HG03066 (cell line): ENCODE data around the gene GNAQ.

Experiments used
- ATAC-seq: cut with Tn5 transposase; IDR thresholded peaks from one replicate; pipeline ENCODE4 v1.9.1; 2021; ENCODE audit warnings: low read depth; ENCODE audit not compliant: unreplicated experiment

The GNAQ gene

DNA sequence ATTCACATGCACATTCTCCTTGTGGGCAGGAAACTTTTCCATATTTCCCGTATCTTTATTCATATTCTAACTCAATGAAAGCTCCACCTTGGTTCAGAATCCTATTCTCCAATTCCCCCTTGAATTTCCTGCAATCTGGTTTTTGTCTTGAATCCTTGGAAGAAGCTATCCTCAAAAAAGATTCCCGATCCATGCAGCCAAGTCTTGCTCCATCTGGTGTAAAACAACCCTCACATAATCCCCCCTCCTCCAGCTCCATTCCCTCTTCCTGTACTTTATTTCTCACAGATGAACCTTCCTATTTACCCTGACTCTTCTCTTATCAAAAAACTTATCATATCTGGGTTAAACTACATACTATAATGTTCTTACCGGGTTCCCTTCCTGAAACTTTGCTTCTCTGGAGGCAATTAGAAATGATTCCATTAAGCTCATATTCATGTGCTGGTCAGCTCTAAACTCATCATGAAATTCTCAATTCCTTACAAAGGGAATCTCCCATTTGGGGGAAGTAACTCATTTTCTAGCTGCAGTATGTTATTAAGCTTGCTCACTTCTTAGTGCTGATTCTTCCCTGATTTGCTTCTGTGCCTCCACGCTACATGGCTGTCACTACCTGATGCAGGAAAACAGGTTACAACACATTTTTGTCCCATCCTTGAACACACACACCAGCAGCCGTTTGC, 81.7 kb downstream of the GNAQ start:
- ATAC-seq = no peak

DNA sequence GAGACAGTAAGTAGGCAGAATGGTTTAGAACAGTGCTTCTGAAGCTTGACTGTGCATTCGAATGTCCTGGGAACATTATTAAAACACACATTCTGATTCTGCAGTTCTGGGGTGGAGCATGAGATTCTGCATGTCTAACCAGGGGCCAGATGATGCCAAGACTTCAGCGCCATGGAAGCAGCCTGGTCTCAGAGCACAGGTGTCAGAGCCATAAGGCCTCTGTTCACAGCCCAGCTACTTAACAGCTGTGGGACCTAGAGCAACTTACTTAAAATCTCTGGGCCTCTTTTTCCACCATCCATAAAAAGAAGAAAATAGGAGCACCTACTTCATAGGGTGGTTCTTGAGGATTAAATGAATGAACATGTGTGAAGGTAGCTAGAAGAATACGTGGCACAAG, 84.0 kb downstream of the GNAQ start:
- no peak for ATAC-seq

DNA sequence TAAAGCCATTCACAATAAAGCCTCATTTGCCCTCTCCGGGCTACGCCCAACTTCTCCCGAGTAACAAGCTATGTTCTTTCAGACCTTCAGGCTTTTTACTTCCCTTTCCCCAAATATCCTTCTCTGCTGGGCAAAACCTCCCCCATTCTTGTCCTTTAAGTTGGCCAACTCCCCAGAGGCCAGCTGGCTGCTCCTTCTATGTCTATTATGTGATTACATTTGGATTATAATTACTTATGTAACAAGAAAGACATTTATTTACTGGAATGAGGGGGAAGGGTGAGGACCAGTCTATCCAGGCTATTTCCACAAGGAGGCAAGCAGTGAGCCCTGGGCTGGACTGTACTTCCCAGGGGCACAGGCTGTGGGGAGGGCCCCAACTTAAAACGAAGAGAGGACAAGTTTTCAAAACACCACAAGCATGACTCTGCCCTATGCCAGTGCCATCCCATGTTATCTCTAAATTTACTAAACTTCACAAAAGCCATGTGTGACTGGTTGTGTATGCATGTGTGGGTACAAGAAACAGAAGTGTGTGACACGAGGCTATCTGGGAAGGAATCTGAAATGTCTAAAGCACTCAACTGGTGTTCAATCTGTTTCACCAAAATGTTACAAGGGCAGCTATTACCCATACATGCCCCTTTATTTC, 84.5 kb downstream of the GNAQ start:
- no peak for ATAC-seq

DNA sequence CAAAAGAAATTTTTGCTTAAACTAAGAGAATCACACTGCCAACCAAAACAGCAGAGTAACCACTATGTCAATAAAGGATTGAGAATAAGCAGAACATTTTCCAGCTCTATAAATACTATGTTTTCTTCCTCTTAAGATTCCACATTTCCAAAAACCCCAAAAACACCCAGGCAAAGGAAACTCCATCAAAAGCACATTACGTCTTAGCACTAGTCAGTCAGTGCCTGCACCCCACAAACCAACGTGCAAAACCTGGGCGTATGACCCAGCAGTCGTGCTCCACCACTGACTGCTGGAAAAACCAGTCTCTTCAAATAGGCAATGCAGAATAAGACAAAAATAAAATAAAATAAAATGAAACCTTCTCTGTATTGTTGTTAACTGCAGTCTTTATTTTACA, 85.3 kb downstream of the GNAQ start:
- ATAC-seq = no peak

DNA sequence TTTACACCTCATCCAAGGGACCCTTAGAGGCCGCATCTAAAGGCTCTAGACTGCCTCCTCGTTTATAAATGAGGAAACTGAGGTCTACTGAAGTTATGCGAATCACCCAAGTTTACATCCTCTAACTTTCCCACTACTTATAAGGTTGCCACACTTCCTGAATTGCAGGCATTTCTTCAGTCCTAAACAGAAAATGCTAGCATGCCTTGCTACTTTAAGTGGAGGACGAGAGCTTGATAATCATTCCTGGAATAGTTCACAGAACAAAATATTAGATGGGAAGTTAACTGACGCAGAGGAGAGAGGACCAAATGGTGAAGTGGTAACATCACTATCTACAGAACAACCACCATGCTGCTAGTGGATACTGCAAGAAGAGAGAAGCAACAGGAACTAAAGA, 85.8 kb downstream of the GNAQ start:
- ATAC-seq = no peak

DNA sequence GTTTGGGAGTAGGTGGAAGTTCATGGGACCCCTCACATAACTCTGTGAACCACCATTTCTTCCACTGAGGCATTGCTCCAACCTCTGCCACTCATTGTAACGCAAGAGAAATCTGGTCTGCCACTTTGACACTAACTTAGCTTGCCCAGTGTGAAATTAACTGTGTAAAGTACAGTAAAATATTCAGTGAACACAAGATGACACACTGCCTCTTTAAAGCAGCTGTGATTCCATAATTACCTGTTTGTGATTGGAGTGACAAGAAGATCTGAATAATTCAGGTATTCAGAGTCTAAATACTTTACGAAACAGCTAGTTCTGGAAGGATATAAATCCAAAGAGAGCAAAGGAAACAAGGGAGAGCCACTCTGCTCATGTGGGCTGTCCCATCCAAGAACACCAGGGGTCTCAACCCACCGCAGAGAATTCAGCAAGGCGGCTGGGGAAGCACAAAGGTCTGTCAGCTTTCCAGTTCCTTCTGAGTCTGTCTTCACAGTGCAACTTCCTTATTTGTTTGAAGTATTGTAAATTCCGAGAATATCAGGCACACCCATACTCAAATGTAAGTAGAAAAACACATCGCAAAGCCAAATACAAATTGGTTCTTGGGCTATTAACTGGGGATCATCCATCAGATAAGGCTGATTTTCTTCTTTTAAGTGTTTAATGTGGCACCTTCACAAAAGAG, 86.9 kb downstream of the GNAQ start:
- ATAC-seq = no peak

DNA sequence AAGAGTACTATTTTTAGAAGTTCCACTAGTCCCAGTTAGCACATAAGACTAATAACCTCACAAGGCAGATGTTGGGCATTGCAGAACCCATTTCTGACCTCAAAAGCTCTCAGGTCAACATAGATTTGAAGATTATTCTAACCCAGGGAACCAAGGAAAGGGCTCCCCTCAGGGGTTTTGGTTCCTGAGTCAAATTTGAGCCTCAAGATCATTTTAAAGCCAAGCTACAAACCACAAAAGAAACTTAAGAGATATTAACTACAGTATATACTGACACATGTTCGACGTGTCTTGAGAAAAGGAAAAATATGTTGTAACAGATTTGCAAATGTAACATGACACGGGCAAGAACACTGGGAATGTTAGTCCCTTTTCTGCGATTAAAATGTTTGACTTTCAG, 88.6 kb downstream of the GNAQ start:
- no peak for ATAC-seq

DNA sequence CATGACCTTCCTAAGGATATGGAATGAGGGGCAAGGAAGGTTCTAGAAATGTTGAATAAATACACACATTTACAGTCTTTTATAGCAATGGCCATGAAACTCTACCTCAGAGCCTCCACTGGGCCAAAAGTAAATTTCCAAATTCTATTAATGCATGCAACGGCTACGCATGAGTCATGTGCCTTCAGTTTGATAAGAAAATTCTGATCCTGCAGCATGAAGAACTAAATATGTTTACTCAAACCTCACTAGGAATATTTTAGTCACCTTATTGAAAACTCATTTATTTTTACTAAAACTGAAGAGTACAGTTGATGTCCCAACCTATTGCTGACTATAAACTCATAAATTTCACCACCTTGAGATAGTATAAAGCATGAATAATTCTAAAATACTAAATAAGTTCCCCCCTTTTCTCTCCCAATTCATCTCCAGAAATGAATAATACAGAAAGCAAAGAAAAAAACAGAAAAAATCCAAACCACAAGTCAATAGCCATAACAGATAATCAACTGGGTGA, 92.4 kb downstream of the GNAQ start:
- no peak for ATAC-seq

DNA sequence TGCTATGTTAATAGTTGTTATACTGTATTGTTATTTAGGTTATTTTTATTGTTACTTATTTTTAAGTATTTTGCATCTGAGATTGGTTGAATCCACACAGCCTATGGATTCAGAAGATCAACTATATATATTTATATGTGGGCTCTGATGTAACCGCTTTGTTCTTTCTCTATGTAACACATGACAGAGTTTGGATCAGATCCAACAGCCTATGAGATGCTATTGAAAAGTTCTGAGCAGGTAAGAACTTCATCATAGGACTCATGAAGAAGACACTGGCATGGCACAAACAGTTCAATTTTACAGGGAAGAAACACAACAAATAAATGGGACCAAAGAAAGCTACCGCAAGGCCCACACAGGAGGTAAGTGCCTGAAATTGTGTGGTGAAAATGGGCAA, 93.4 kb downstream of the GNAQ start:
- no peak for ATAC-seq

DNA sequence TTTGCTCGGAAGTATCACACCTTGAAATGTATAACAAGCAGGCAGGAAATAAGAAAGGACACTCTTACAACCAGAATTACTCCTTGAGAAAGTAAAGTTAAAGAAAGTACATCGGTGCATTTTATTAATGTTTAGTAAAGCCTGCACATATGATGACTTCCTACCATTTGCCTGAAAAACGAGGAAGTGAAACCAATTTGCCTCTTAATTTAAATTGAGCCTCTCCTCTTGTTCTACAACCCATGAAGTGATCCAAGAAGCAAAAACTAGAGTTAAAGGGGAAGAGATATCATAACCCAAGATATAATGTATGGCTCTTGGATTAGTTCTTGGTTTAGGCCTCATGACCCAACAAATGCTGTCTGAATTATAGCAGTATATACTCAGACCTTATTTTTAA, 95.6 kb downstream of the GNAQ start:
- no peak for ATAC-seq

DNA sequence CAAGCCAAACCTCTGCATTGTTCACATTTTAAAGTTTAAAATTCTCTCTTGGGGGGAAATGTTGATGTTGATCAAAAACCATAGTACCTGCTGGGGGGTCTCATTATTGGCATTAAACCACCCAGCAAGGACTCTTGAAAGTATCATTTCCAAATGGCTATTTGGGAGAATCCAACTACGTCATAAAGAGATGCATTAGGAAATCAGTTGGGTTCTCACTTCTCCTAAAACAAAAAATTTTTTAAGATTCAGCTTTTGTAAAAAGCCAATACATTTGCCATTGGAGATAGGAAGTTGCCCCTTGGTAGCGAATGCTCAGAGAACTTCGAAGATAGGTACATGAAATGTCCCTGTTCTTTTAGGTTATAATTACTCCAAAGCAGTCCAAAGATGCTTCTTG, 96.4 kb downstream of the GNAQ start:
- no peak for ATAC-seq

DNA sequence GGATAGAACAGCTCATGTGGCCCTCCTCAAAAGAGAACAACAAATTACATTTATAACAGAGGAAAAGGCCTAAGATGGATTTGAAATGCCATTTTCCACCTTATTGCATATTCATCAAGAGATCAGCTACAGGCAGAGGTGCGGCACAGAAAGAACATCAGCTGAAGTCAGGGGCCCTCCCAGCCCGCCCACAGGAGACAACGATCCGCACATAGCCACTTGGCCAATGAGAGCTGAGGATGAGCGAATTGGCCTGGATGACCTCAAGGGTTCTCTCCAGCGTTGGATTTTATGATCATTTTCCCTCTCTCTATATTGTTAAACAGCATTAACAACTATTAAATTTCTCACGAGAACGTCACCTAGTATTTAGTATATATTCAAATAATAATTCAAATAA, 97.6 kb downstream of the GNAQ start:
- no peak for ATAC-seq

DNA sequence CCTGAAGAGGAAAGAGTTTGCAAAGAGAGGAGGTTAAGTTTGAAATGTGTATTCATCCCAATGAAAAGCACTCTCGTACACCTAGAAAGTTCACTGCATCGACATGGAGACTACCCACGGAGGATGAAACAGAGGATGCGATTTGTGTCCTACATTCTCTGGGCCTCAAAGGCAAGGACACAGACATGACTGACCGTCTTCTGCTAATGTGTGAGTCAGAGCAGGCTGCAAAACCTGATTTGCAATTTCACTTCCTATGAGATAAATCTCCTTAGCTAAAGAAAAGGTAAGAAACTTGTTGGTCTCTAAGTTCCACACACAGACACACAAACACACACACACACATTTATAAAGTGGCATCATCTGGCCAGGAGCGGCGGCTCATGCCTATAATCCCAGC, 98.6 kb downstream of the GNAQ start:
- ATAC-seq = no peak

DNA sequence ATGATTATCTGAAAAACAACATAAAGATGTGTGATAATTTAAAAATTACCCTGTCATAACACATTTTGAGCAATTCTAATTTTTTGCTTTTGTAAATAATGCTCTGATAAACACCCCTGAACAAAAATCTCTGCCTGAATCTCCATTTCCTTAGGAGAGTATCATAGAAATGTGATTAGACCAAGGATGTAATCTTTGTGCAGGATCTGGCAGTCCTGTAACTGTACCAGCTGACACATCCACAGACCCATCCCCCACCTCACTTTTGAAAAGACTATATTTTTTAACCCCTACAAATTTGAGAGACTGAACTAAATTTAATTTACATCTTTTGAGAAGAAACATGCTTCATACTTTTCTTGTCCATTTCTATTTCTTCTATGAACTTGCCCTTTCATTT, 101.7 kb downstream of the GNAQ start:
- no peak for ATAC-seq

DNA sequence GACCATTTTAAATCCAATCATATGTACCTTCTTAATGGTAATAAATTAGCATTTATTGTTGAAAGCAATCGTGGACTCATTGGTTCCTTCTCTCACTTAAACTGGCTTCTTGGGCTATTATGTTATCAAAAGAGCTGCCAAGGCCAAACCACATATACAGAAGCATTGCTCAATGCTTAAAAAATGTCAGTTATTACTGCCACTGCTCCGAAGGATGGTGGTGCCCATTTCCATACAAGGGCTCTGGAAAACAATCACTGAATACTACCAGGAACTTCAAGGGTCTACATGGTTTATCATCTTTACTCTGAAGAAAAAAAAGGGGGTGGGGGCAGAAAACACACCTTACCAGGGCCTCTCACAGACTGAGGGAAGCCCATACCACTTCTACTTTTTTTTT, 104.3 kb downstream of the GNAQ start:
- ATAC-seq = no peak

DNA sequence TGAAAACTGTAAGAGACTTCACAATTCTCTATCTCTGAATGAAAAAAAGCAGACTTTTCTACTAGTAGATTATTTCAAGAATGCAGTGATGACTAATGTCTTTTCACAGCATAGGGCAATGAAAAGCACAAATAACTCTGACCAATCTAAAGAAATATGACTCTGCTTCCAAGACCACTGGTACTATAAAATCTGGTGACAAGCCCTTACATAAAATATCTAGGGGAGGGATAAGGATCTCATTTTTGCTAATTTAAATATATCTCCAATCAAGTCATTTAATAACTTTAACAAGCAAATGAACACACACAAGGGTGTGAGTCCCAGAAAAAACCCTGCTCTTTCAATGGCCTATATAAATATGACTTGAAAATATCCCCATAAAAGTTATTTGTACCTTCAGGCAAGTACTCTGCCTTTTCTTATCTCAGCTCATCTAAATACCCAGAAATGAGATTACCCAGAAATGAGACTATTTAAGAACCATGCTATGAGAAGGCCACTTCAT, 105.2 kb downstream of the GNAQ start:
- ATAC-seq = no peak

DNA sequence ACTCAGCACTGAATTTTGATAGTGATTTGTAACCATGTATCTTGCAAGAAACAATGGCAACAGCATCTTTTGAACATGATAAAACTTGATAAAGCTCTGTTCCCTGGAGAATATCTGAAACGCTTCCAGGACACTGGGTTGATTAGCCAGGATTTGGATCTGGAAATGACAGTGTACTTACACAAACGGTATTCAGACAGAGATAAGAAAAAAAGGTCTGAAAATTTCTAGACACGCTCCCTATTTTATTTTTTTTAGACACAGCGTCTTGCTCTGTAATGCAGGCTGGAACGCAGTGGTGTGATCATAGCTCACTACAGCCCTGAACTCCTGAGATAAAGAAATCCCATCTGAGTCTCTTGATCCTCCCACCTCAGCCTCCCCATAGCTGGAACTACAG, 109.0 kb downstream of the GNAQ start:
- no peak for ATAC-seq

DNA sequence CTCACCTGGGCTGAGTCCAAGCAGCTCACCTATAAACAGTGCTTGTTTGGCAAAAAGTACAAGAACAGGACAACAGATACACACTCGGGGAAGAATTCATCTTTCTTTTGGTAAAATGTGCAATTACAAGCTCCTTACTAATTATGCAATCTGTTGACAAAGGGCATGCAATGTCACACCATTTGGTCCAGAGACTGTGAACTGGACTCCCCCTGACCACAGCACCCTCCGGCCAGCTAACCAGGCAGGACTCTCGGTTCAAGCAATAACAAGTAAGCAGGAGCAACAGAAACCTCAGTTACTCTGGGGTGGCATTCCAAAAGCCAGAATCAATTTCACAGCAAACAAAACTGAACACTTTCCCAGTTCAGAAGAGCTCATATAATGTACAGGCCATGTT, 113.8 kb downstream of the GNAQ start:
- no peak for ATAC-seq

DNA sequence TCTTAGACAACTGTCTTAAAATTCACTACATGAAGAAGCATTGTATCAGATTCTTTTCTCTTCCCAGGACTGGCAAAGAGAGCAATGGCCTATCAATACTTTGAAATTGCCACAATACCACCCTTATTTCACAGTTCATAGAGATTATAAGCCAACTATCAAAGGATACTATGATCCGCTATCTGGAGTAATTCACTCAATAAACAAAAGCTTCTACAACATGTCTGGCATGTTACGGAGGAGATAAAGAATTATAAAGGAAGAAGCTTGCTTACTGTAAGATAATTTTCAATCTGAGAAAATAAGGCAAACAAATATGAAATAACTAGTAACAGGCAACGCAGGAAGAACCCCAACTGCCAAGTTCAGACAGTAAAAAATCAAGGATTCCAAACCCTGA, 114.8 kb downstream of the GNAQ start:
- no peak for ATAC-seq

DNA sequence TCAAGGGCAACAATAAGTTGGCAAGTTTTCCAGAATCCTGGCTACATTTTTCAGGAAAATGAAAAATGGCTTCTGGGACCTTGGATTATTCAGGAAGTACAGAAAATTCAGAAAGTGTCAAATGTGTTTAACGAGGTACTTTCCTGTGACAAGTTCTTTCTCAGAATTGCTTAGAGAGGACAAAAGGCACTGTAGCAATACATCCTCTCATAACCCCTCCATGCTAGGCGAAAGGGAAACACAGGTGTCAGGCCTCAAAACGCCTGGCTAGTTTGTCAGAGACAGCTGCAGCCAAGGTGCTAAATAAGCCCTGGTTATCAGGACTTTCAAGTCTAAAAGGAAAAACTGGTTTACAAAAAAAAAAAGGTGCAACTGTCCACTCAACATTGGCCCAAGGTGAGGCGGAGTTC, 115.2 kb downstream of the GNAQ start:
- no peak for ATAC-seq

DNA sequence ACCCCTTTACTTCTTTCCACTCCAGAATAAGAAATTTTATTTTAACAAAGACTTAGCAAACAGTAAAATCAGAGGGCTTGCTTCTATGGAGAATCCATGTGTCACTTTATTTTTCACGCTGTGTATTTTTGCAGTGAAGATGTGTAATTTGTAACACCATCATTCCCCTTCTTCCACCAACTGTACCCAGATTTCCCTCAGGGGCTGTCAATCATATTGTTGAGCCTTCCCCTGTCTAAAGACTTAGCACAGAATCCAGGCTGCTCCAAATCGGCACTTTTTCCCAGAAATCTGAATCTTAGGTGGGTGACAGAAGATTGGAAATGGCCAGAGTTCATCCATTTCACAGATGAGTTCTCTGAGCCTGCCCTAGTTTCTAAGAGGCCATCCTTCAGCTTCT, 115.9 kb downstream of the GNAQ start:
- ATAC-seq = no peak
